ENCODE measurements around the gene ALLC.

GRCh38 chr2:3679616-3680393 lies 21.8 kb downstream of the ALLC start:
- TF ChIP-seq CTCF (IDR thresholded peaks at IDR 0.05) (no peak), TAF1 (IDR thresholded peaks at IDR 0.05; ENCODE audit: borderline replicate concordance, low read depth, low read length) (no peak), USF2 (IDR thresholded peaks at IDR 0.05; ENCODE audit: borderline replicate concordance, low read depth, low read length) (no peak), REST (IDR thresholded peaks at IDR 0.05; ENCODE audit: low read depth, low read length) (no peak), EP300 (IDR thresholded peaks at IDR 0.05; ENCODE audit: borderline replicate concordance in 1 of 2, low read depth in 1 of 2, low read length in 1 of 2) (no peak), ZBTB33 (IDR thresholded peaks at IDR 0.05; ENCODE audit: borderline replicate concordance, low read depth) (no peak), CHD2 (IDR thresholded peaks at IDR 0.05; ENCODE audit: low read length, partially characterized antibody) (no peak), GABPA (IDR thresholded peaks at IDR 0.05; ENCODE audit: low read depth) (no peak)
